Neural cell (in vitro differentiated cells): ENCODE measurements around the gene GPR142. TPM values are rescaled to one million over a fixed set of nuclear protein-coding genes. Genes with fewer than 3 reads are reported as not detected.
A peak's percentile ranks its signal among the peaks of the same experiment; 100 is the strongest.

Source experiments
- H2AFZ ChIP-seq: fragments of 200-600, 300-800 bp; sonication (generic), shearing (Covaris generic); 2 replicates; pipeline ENCODE4 v1.6.0; 2014; ENCODE audit warnings: low read depth, mild to moderate bottlenecking, antibody characterized with exemption, low read length, moderate library complexity
- H3F3A ChIP-seq: fragments of 200-600 bp; shearing (Covaris generic); 2 replicates; pipeline ENCODE4 v1.6.1; 2016; ENCODE audit warnings: mild to moderate bottlenecking, moderate library complexity, mixed read lengths, antibody characterized with exemption, low read length; ENCODE audit not compliant: insufficient read depth, poor library complexity, severe bottlenecking
- H3K27ac ChIP-seq: fragments of 200-600, 300-800 bp; sonication (generic), shearing (Covaris generic); 2 replicates; pipeline ENCODE4 v1.5.1; 2014; ENCODE audit warnings: mild to moderate bottlenecking, low read length, moderate library complexity
- H3K27me3 ChIP-seq: fragments of 300-800, 200-600 bp; sonication (generic), shearing (Covaris generic); 2 replicates; pipeline ENCODE4 v1.6.0; 2014; ENCODE audit warnings: mild to moderate bottlenecking, low read depth, low read length, moderate library complexity; ENCODE audit not compliant: insufficient read depth
- H3K36me3 ChIP-seq: fragments of 300-800, 200-600 bp; sonication (generic), shearing (Covaris generic); 2 replicates; pipeline ENCODE4 v1.5.1; 2014; ENCODE audit warnings: mild to moderate bottlenecking, antibody characterized with exemption, low read length, moderate library complexity; ENCODE audit not compliant: insufficient read depth
- H3K4me2 ChIP-seq: fragments of 300-800, 200-600 bp; sonication (generic), shearing (Covaris generic); 2 replicates; pipeline ENCODE4 v1.6.0; 2014; ENCODE audit warnings: mild to moderate bottlenecking, low read length
- H3K4me3 ChIP-seq: fragments of 300-800, 200-600 bp; sonication (generic), shearing (Covaris generic); 2 replicates; pipeline ENCODE4 v1.5.1; 2014; ENCODE audit warnings: mild to moderate bottlenecking, low read length, moderate library complexity
- H3K79me2 ChIP-seq: fragments of 200-600 bp; shearing (Covaris generic); replicated peaks from 2 replicates; pipeline ENCODE4 v1.6.0; 2014; ENCODE audit warnings: mild to moderate bottlenecking, low read length, moderate library complexity; ENCODE audit not compliant: insufficient read depth
- H3K9ac ChIP-seq: fragments of 300-800, 200-600 bp; sonication (generic), shearing (Covaris generic); 2 replicates; pipeline ENCODE4 v1.6.1; 2016; ENCODE audit warnings: mild to moderate bottlenecking, low read length, mixed read lengths
- H3K9me2 ChIP-seq: fragments of 200-600 bp; shearing (Covaris generic); 2 replicates; pipeline ENCODE4 v1.6.1; 2016; ENCODE audit warnings: mild to moderate bottlenecking, low read length, mixed read lengths; ENCODE audit not compliant: insufficient read depth
- H3K9me3 ChIP-seq: fragments of 200-600, 300-800 bp; sonication (generic), shearing (Covaris generic); 2 replicates; pipeline ENCODE4 v1.6.1; 2016; ENCODE audit warnings: mild to moderate bottlenecking, mixed run types, low read length, moderate library complexity, mixed read lengths
- H4K20me1 ChIP-seq: fragments of 200-600 bp; shearing (Covaris generic); 2 replicates; pipeline ENCODE4 v1.6.1; 2016; ENCODE audit warnings: mild to moderate bottlenecking, mixed run types; ENCODE audit not compliant: insufficient read depth
- CTCF ChIP-seq: fragments of 450-650 bp; IDR thresholded peaks from 2 replicates; pipeline ENCODE4 v1.5.1; 2014; ENCODE audit warnings: antibody characterized with exemption, mild to moderate bottlenecking, moderate library complexity; ENCODE audit not compliant: poor library complexity, severe bottlenecking
- EP300 ChIP-seq: fragments of 450-650 bp; conservative IDR thresholded peaks from 2 replicates; pipeline ENCODE4 v1.6.1; 2014; ENCODE audit warnings: antibody characterized with exemption, mild to moderate bottlenecking, moderate library complexity; ENCODE audit not compliant: poor library complexity, severe bottlenecking
- EZH2 ChIP-seq: fragments of 200-600, 300-800 bp; shearing (Covaris generic), sonication (generic); IDR thresholded peaks from 2 replicates; pipeline ENCODE4 v1.6.1; 2014; ENCODE audit warnings: antibody characterized with exemption, low read length, borderline replicate concordance, mild to moderate bottlenecking; ENCODE audit not compliant: insufficient read depth, poor library complexity, severe bottlenecking
- MXI1 ChIP-seq: fragments of 450-650 bp; conservative IDR thresholded peaks from 2 replicates; pipeline ENCODE4 v1.6.1; 2014; ENCODE audit warnings: antibody characterized with exemption, mild to moderate bottlenecking; ENCODE audit not compliant: poor library complexity, severe bottlenecking
- POLR2AphosphoS5 ChIP-seq: IDR thresholded peaks from 2 replicates; pipeline ENCODE4 v1.6.1; 2012
- RAD21 ChIP-seq: fragments of 450-650 bp; conservative IDR thresholded peaks from 2 replicates; pipeline ENCODE4 v1.6.1; 2014; ENCODE audit warnings: antibody characterized with exemption, mild to moderate bottlenecking, moderate library complexity
- REST ChIP-seq: IDR thresholded peaks from 2 replicates; pipeline ENCODE4 v1.6.1; 2012; ENCODE audit warnings: borderline replicate concordance
- SMC3 ChIP-seq: fragments of 450-650 bp; conservative IDR thresholded peaks from 2 replicates; pipeline ENCODE4 v1.6.1; 2014; ENCODE audit warnings: antibody characterized with exemption, mild to moderate bottlenecking, moderate library complexity; ENCODE audit not compliant: poor library complexity
- TAF1 ChIP-seq: IDR thresholded peaks from 2 replicates; pipeline ENCODE4 v1.6.1; 2012; ENCODE audit warnings: low read depth
- polyA plus RNA-seq: library from polyadenylated mRNA; depleted of rRNA; stranded (reverse); fragments of >200 nt; gene quantifications from 2 replicates; pipeline ENCODE4 v1.2.3, GENCODE V29; 2014

The GPR142 gene
- polyA plus RNA-seq, 1 donor from 2014 or later = not detected

GRCh38 chr17:74379495-74380085, 12.3 kb downstream of the GPR142 start:
- Histone ChIP-seq H3K4me3 (no peak overlapping the region), H3K27me3 (no peaks in the 10 kb centered on the region), H3K79me2 (no peaks in the 10 kb centered on the region), H3K9me3 (no peaks in the 10 kb centered on the region), H3K27ac (no peak overlapping the region), H3K4me2 (no peak overlapping the region), H2AFZ (no peak overlapping the region), H3F3A (no peaks in the 10 kb centered on the region), H3K9ac (no peak overlapping the region), H3K36me3 (no peaks in the 10 kb centered on the region), H4K20me1 (no peaks in the 10 kb centered on the region), H3K9me2 (no peaks in the 10 kb centered on the region)
- TF ChIP-seq CTCF (peak; percentile 85), SMC3 (peak; percentile 91), EZH2 (no peak), EP300 (no peak), RAD21 (peak; percentile 88), POLR2AphosphoS5 (no peak), REST (no peak)

- no peak overlapping the region for H3K4me2 ChIP-seq
- no peak overlapping the region for H3K4me3 ChIP-seq
- H3K9ac ChIP-seq = no peak overlapping the region
- H3K9me2 ChIP-seq = no peaks in the 10 kb centered on the region
- H4K20me1 ChIP-seq = no peaks in the 10 kb centered on the region
- no peaks in the 10 kb centered on the region for H3K27me3 ChIP-seq
- no peaks in the 10 kb centered on the region for H3F3A ChIP-seq
- H2AFZ ChIP-seq = no peak overlapping the region
- H3K36me3 ChIP-seq = no peaks in the 10 kb centered on the region
- no peak overlapping the region for H3K27ac ChIP-seq
- TF ChIP-seq TAF1 = no peak
- no peak for TF ChIP-seq EZH2
- TF ChIP-seq POLR2AphosphoS5 = no peak
- no peak for TF ChIP-seq CTCF
- no peak for TF ChIP-seq SMC3
- TF ChIP-seq RAD21 = no peak
- no peak for TF ChIP-seq EP300
- no peak for TF ChIP-seq REST
- no peak for TF ChIP-seq MXI1
- H3K9me3 ChIP-seq = no peaks in the 10 kb centered on the region
- H3K79me2 ChIP-seq = no peaks in the 10 kb centered on the region
Observed at GRCh38 chr17:74380086-74380958, 13.0 kb downstream of the GPR142 start.
